ENCODE measurements around the gene DCAF5.

DNA sequence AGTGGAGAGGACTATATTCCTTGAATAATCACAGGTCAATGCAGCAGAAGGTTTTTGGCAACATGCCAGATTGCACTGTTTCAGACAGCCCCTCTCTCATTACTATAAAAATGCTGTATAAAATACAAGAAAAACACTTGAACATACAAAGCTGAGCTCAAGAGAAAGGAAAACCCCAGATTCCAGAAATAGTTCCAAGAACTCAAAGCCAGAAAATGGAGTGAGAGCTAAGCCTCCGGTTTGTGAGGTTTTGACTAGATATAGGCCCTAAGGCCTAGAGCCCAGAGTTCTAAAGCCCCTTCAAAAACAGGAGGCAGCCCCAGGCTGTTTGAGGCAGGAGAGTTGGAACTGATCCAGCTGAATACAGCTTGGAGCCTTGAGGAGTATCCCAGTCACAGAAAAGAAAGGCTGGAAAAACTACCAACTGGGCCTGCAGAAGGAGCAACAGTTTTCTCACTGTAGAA, 144.5 kb downstream of the DCAF5 start:
- TF ChIP-seq CTCF (conservative IDR thresholded peaks at IDR 0.05 in 1 of 2, IDR thresholded peaks at IDR 0.05 in 1 of 2; ENCODE audit: extremely low read depth in 1 of 2, insufficient read depth in 1 of 2, low read depth in 1 of 2, low read length in 2 of 2) (no peak), EZH2 (IDR thresholded peaks at IDR 0.05; ENCODE audit: borderline replicate concordance, low read length) (no peak)
